GM04504 (cell line): Measurements from ENCODE around the gene SOX6.

Source experiments
- DNase-seq: peaks from one replicate; pipeline ENCODE4 v3.0.0-alpha.2; 2012; ENCODE audit warnings: low read depth

The SOX6 gene

DNA sequence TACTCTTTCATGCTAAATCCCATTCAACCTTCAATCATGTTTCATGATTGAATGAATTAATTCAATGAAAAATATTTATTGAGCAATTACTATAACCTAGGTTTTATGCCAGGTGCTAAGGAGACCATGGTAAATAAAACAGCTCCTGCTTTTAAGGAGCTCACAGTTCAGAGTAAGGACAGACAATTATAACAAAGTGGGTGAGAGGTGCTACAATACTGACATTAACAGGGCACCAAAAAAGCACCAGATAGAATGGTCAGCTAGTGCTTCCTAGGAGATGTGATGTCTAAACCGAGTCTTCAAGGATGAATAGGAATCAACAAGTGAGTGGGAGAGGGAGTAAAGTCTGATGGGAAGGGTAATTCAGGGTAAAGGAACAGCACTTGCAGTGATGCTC lies 366.7 kb downstream of the SOX6 start:
- DNase-seq: no peak

DNA sequence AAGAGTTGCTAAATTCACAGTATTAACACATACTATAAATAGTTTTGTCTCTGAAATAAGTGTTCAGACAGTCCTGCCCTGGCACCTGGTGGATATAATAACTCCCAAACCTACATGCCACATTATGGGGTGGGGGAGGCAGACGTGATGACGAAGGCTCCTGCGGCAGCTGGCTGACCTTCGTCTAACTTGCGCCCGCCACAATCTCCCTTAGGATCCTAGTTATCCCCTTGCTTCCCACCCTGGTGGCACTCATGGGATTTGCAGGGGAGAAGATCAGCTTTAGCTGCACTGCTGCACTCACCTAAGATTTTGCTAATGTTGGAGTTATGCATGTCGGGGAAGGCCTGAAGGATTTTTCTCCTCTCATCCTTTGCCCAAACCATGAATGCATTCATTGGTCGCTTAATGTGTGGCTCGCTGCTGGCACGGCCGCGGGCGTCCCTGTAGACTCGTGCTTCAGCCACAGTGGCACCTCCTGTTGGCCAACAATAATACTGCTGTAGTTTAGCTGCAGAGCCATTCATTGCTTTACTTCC lies 367.6 kb downstream of the SOX6 start:
- DNase-seq: no peak

DNA sequence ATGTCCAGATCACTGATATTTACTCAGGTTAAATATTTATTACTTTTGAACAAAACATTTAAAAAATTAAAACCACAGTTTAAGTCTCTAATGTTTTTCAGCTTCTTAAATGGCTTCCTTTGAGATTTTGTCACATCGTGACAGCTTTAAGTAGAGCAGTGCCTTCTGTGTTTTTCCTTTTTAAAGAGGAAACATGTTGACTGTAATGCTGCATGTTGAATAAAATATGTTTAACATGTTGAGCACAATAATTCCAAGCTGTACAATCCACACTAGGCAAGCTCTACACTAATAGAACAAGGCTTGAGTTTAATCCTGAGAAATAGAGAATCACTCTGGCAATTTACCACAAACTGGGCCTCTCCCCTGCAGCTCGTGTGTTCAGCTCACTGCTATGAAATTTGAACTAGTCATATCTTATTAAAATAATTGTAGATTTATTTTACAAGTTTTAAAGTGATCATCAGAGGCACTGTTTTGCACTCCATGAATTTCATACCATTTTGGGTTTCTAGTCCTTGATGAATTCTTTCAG lies 368.3 kb downstream of the SOX6 start:
- DNase-seq: no peak

GRCh38 chr11:15987046-15987445 lies 369.3 kb downstream of the SOX6 start:
- no peak for DNase-seq

GRCh38 chr11:15985860-15986139 lies 370.5 kb downstream of the SOX6 start:
- no peak for DNase-seq

DNA sequence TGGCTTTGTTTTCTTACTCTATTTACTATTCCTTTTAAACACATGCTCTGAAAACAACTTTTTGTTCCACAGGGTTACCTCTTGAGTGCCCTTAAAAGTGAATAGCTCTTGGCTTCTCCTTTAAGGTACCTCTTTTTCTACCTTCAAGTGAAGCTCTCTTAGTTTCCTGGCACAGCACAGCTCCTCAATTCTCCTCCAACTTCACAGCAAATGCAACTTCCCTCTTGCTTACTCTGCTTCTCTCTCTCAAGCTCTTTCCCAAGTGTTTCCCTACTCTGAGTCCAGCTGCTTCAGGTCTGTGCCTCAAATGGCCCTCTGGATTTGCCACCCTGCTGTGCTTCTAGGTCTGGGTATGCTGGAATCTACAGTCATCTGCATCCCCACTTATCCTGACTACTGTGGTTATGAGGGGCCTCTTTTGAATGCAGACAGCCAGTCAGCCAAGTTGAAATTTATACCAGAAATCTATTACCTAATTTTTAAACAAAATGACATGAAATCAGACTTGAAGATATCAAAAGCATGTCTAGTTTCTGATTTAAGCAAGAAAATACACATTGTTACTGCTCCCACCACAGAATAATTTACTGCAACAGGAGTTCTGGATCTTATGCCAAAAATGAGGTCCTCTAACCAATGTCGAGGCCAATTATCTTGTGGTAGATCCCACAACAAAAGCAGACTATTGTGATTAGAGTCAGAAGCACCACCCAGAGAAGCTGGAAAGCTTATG lies 371.1 kb downstream of the SOX6 start:
- DNase-seq: no peak

- DNase-seq: no peak
Observed at GRCh38 chr11:15981292-15981691, 375.1 kb downstream of the SOX6 start.

DNA sequence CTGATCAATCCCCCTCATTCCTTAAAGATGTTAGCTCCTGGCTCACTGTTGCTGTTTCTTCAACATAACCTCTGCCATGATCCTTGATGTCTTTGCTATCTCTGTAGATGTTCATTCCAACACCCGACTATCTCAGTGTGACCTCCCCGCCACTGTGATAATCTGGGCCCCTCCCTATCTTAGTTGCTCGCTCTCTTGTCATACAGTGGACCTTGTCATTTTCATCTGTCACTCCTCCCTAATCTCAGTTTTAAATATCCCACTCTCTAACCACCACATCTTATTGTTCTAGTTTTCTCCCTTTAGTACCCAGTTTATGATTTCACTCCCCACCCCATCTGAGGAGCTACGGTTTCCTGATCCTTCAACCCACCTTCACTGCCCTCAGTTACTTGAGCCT lies 379.2 kb downstream of the SOX6 start:
- no peak for DNase-seq

GRCh38 chr11:15976433-15977045 lies 379.8 kb downstream of the SOX6 start:
- no peak for DNase-seq

DNA sequence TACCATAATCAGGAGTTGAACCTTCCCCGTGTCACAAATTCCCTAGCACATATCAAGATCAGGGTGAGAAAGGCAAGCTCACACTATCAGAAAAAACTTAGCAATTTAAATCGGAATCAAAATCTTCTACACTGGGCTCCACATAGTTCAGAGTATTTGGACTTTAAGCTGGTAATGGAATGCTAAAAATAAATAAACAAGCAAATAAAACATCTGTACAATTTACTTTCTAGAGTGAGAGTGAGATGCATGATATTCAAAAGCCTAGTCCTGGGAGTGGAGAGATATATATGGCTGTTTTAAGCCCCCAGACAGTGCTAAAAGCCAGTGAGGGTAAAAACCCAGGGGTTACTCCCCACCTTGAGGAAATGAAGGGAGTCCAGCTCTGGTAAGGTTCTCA lies 380.6 kb downstream of the SOX6 start:
- DNase-seq: no peak

GRCh38 chr11:15972838-15973237 lies 383.5 kb downstream of the SOX6 start:
- no peak for DNase-seq

GRCh38 chr11:15971215-15971546 lies 385.2 kb downstream of the SOX6 start:
- DNase-seq: no peak

DNA sequence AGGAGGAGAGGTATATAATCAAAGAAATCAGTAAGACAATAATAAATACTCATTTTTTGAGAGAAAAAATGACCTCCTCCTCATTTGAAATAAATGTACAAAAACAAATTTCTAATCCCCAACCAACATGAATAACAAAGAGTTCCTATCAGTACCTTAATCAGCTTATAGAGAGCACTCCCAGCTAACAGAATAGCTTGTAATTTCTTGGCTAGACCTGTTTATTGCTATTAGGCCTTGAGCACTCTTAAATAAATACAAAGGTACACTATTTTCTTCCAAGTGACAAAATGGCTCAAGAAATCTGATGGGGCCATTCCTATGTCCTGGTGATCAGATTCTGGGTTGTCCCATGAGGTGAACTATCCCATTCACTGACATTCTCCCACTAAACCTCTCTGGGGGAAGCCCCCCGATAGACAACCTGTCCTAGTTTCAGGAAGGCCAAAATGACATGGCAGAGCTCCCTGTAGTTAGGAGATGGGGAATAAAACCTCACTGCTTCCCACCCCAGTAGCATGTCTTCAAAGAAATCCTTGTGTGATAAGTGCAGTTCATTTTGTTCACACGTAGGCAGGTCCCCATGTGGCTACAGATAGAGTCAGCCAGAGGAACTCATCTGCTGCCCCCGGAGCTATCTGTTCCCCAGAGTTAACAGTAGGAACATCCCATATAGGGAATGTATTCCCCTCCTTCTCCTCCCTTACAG lies 385.7 kb downstream of the SOX6 start:
- no peak for DNase-seq

GRCh38 chr11:15969701-15970329 lies 386.5 kb downstream of the SOX6 start:
- peak; percentile 64 for DNase-seq

- peak; percentile 58 for DNase-seq
Observed at GRCh38 chr11:15969281-15969680, 387.1 kb downstream of the SOX6 start.

- DNase-seq: no peak
Observed at GRCh38 chr11:15968461-15969130, 387.8 kb downstream of the SOX6 start.

DNA sequence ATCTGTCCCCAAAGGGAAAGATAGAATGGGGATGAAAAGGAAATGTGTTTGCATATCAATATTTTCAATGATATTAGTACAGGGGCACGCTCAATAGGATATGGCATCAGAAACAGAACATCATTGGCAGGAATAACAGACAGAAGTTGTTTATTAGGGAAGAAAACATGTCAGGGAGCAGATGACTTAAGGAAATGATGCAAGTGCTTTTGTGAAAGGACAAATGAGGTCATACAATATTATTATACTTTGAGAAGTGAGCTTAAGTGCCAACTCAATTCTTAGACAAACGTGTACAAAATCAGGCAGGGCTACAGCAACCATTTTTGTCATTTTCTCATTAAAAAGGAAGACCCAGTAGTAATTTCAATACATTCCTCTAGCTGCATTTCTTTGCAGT lies 388.4 kb downstream of the SOX6 start:
- DNase-seq: peak; percentile 10

GRCh38 chr11:15967166-15967565 lies 389.2 kb downstream of the SOX6 start:
- DNase-seq: no peak

GRCh38 chr11:15965562-15966250 lies 390.6 kb downstream of the SOX6 start:
- no peak for DNase-seq

GRCh38 chr11:15963266-15963665 lies 393.1 kb downstream of the SOX6 start:
- no peak for DNase-seq

DNA sequence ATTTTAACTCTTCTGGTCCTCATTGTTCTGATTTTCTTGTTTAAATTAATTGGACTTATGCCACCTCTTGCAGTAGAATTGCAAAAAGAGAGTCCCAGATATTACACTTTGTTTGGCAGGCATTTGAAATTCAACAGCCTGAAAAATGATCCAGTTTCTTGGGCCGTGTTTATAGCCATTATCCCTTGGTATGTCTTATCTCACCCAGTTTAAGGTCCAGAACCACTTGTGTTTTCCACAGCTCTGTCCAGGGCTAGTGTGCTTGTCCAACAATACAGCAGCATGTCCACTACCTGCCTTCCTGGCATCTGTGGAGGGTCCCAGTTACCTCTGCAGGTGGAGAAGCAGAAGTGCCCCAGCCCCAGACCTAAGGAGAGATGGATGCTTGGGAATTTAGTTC lies 397.4 kb downstream of the SOX6 start:
- DNase-seq: no peak

DNA sequence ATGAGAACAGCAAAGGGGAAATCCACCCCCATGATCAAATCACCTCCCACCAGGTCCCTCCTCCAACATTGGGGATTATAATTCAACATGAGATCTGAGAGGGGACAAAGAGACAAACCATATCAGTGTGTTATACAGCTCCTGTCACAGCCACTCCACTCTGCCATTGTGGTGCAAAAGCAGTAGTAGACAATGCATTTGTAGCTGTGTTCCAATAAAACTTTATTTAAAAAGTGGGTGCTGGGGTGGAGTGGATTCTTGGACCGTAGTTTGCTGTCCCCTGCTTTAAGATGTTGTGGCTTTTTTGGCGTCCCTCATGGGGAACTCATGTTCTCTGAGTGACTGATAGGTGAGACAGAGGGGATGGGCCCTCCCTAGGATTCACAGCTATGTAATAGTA lies 399.1 kb downstream of the SOX6 start:
- no peak for DNase-seq
